Posterior cingulate gyrus (tissue), 11 donors: Measurements from ENCODE around the gene SSX2B.
"Not testable (repeated sequence)": the region's sequence is repeated elsewhere in the genome, so short reads cannot be mapped to it uniquely, and the experiment has no call there.

Source experiments
- DNase-seq, 10 donors: peaks; one replicate each; pipeline versions ENCODE4 v3.0.0 to v3.0.0-alpha.2; 2020 to 2021; ENCODE audit warnings: mixed read lengths in 3 of 10
- intact Hi-C: fragments of 100-400 bp; cut with DNase I; formaldehyde crosslinking; loops from one replicate; pipeline ENCODE4 v1.15.1; 2023

The SSX2B gene

GRCh38 chrX:52750952-52751351, at the start of gene SSX2B:
TSS of gene SSX2B (plus strand) at chrX:52751252. CDS start at chrX:52752681, 1,429 bp downstream.
- DNase-seq, intact Hi-C loops: not testable (repeated sequence)

GRCh38 chrX:52707078-52707477, 44.0 kb upstream of the SSX2B start, which contains the start of gene SSX2:
TSS of gene SSX2 (minus strand) at chrX:52707178. CDS start at chrX:52705749, 1,429 bp downstream.
- DNase-seq, intact Hi-C loops: not testable (repeated sequence)

GRCh38 chrX:52765983-52766382, 14.9 kb downstream of the SSX2B start:
- DNase-seq, intact Hi-C loops: not testable (repeated sequence)

- intact Hi-C loops, result not testable (repeated sequence)
- DNase-seq, result peak in 1 of 10 donors; percentile 53
These were observed 22.5 kb downstream of the SSX2B start for GRCh38 chrX:52773504-52773903.

GRCh38 chrX:52797327-52797726, 46.3 kb downstream of the SSX2B start, which contains the start of gene SPANXN5:
TSS of gene SPANXN5 (minus strand) at chrX:52797427. CDS start at chrX:52797348, 79 bp downstream.
- intact Hi-C loops, result not testable (repeated sequence)

GRCh38 chrX:52804876-52805275, 53.8 kb downstream of the SSX2B start:
- intact Hi-C loops, DNase-seq: not testable (repeated sequence)

More at GRCh38 chrX:52797327-52797726, 46.3 kb downstream of the SSX2B start, which contains the start of gene SPANXN5:
- not testable (repeated sequence) for DNase-seq
